Ammon's horn (tissue), 1 donor: Measurements from ENCODE around the gene ZNF786.
A peak's percentile ranks its signal among the peaks of the same experiment; 100 is the strongest.
"Not testable (repeated sequence)": the region's sequence is repeated elsewhere in the genome, so short reads cannot be mapped to it uniquely, and the experiment has no call there.

Source experiments
- DNase-seq: peaks from one replicate; pipeline ENCODE4 v3.0.0-alpha.2; 2016; ENCODE audit warnings: low spot score

Gene ZNF786

DNA sequence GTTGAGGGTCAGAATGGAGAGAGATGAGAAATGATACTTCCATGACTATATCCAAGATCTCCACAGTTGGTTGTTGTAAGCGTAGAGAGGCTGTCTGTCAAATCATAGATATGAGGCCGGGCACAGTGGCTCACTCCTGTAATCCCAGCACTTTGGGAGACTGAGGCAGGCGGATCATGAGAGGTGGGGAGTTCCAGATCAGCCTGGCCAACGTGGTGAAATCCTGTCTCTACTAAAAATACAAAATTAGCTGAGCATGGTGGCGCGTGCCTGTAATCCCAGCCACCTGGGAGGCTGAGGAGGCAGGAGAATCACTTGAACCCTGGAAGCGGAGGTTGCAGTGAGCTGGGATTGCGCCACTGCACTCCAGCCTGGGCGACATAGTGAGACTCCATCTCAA is 60.1 kb downstream of the ZNF786 start:
- not testable (repeated sequence) for DNase-seq

DNA sequence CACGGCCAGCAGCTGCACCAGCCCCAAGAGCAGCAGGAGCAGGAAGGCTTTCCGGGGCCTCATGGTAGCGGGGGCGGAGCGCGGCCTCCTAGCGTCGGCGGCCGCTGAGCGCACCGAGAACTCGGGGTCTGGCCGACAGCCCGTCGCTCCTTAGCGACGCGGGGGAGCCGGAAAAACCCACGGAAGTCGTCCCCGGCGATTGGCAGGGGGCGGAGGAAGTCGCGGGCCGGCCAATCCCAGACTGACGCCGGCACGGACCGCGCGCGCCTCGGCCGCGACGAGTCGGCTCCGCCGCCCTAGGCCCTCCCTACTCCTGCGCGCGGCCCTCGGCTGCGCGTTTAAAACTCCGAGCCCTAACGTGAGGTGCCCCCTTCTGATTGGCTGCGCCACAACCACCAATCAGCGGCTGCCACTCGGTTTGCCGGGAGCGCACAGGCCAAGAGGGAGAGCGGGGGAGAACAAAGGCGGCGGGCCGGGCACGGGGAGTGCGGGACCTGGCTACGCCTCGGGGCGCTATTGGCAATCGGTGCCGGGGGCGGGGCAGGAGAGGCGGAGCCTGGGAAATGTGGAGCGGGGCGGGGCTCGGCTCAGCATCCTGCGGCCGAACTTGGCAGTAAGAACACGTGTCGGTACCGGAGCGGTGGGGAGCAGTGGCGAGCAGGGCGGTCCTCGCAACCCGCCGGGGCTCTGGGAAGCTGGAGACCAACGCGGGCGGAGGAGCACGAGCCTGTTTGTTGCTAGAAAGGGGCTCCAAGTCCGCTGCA is 62.0 kb downstream of the ZNF786 start, which contains the start of gene PDIA4:
Gene PDIA4, minus strand, starts transcription at position 160 of the 764 bp plus-strand sequence. Its CDS starts 97 bp downstream, at position 63.
- peak; percentile 100 for DNase-seq

GRCh38 chr7:149027611-149028345 is 62.7 kb downstream of the ZNF786 start:
- DNase-seq, result no peak

DNA sequence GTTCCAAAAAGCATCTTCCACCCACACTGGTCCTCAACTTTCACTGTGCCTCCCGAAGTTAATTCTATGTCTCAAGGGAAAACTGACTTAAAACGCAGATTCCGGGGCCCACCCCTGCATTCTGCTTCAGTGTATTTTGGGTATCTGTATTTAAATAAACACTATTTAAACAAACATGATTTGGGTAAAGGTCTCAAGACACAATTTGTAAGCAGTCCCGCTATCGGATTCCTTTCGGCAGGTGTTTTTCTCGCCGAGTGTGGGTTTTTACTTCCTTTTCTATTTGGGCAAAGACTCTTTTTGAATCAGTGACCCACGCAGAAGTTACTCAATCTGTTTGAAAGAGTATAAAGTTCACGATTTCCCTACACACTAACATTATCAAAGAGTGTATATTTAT is 63.5 kb downstream of the ZNF786 start:
- no peak for DNase-seq

- no peak for DNase-seq
Observed at GRCh38 chr7:149023662-149024061, 66.9 kb downstream of the ZNF786 start.

GRCh38 chr7:149022756-149023360 is 67.7 kb downstream of the ZNF786 start:
- DNase-seq, result no peak

GRCh38 chr7:149021725-149022062 is 68.8 kb downstream of the ZNF786 start:
- DNase-seq, result peak; percentile 45

GRCh38 chr7:149020483-149020882 is 70.0 kb downstream of the ZNF786 start:
- DNase-seq, result peak; percentile 67
